GM21825 (cell line): ENCODE results near the gene MFRP.

Source experiments
- ATAC-seq: cut with Tn5 transposase; IDR thresholded peaks from one replicate; pipeline ENCODE4 v1.9.1; 2021; ENCODE audit warnings: mild to moderate bottlenecking, moderate library complexity; ENCODE audit not compliant: unreplicated experiment

Gene MFRP

DNA sequence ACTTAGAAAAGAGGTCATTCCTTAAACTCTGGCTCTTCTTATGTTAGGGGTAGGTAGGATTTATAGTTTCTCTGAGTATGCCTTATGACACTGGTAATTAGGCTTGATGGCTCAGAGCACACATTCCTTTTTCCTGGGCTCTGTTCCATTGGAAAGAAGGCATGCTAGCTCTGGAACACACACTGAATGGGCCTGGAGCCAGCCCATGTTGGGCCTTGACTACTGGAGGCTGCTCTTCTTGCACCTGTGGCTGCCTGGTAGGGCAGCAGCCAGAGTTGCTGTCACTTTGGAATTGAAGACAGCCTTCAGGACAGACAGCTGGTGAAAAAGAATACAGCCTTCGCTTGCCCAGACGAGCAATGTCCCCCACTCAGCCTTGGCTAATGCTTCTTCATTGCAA lies 47.8 kb downstream of the MFRP start:
- ATAC-seq = no peak

DNA sequence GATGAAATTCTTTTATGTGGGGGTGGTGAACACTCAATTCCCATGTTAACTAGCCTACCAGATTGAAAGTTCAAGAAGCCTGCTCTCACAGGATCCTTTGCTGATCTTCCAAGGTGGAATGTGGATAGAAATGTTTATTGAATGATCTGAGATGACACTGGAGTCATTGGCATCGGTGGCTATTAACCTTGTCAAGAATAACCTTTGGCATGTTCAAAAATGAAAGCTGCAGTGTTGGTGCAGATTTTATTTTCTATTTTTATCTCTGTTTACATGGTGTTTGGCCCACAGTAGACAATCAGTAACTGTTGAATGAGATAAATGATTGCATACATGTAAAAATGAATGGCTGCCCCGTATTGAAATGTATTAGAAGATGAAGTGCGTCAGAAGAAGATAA lies 48.6 kb downstream of the MFRP start:
- no peak for ATAC-seq

DNA sequence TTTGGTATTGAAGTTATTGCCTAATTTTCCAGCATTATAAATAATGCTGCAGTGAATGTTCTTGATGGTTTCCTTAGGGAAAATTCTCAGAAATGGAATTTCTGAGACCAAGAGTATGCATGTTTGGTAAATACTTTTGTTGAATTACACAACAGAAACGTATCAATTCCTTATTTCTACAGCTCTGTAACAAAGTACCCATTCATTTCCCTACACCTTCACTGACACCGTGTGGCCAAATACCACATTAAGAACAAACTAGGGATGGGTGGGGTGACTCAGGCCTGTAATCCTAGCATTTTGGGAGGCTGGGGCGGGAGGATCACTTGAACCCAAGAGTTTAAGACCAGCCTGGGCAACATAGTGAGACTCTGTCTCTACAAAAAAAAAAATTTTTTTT lies 51.3 kb downstream of the MFRP start:
- no peak for ATAC-seq

DNA sequence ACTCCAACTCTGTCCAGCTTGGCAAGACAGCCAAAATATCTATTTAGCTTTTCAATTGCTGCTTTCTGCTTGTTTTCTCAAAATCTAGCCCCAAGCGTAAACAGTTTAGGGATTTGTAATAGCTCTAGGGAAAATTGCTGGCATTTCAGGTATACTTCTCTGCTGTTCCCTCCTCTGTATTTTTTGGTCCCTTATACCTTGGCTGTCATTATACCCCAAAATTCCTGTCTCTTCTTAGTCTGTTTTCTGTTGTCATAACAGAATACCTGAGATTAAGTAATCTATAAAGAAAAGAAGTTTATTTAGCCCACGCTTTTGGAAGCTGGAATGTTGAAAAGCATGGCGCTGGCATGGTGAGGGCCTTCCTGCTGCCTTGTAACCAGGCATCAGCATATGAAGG lies 53.0 kb downstream of the MFRP start:
- no peak for ATAC-seq

DNA sequence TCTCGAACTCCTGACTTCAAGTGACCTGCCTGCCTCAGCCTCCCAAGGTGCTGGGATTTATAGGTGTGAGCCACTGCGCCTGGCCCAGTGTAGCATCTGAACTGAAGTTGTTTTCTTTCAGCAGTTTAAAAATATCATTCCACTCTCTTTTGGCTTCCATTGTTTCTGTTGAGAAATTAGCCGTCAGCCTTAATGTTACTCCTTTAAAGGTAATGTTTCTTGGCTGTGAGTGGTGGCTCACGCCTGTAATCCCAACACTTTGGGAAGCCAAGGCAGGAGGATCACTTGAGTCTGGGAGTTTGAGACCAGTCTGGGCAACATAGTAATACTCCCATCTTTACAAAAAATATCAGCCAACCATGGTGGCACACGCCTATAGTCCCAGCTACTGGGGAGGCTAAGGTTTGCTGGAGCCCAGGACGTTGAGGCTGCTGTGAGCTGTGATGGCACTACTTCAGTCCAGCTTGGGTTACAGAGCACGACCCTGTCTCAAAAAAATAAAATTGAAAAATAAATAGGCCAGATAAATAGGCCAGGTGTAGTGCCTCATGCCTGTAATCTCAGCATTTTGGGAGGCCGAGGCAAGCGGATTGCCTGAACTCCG lies 55.5 kb downstream of the MFRP start:
- no peak for ATAC-seq
